ENCODE measurements around the gene DOLK.

Gene DOLK

DNA sequence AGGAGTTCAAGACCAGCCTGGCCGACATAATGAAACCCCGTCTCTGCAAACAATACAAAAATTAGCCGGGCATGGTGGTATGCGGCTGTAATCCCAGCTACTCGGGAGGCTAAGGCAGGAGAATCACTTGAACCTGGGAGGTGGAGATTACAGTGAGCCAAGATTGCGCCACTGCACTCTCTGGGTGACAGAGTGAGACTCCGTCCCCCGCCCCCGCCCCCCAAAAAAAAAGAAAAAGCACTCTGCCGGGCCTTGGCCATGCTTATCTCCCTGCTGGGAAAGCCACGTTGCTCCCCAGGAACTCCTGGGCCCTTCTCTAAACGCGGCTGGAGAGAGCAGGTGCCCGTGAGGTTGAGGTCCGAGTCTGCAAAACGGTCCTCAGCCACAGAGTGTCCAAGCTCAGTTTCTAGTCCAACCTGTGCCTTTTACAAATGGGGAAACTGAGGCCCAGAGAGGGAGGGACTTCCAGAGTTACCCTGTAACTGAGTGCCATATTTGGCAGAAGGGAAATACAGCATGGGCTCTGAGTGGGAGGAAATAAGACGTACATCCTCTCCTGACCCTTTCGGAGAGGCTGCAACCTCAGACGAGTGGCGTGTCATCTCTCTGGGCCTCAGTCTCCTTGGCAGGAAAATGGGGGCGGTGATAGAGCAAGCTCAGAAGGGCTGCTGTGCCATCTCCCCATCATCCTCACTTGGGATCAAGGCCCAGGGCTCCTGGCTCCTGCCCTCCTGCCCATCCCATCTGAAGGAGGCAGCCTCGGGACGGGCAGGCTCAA lies 33.2 kb downstream of the DOLK start:
- DNase-seq (ENCODE audit: extremely low read depth, low read depth), result no peak
- no peak overlapping the region for H3K4me3 ChIP-seq (replicated peaks; ENCODE audit: low read depth, low read length)
- TF ChIP-seq, protein P1, sequence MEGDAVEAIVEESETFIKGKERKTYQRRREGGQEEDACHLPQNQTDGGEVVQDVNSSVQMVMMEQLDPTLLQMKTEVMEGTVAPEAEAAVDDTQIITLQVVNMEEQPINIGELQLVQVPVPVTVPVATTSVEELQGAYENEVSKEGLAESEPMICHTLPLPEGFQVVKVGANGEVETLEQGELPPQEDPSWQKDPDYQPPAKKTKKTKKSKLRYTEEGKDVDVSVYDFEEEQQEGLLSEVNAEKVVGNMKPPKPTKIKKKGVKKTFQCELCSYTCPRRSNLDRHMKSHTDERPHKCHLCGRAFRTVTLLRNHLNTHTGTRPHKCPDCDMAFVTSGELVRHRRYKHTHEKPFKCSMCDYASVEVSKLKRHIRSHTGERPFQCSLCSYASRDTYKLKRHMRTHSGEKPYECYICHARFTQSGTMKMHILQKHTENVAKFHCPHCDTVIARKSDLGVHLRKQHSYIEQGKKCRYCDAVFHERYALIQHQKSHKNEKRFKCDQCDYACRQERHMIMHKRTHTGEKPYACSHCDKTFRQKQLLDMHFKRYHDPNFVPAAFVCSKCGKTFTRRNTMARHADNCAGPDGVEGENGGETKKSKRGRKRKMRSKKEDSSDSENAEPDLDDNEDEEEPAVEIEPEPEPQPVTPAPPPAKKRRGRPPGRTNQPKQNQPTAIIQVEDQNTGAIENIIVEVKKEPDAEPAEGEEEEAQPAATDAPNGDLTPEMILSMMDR (IDR thresholded peaks at IDR 0.05; ENCODE audit: low read depth, low read length, missing control alignments), result no peak

DNA sequence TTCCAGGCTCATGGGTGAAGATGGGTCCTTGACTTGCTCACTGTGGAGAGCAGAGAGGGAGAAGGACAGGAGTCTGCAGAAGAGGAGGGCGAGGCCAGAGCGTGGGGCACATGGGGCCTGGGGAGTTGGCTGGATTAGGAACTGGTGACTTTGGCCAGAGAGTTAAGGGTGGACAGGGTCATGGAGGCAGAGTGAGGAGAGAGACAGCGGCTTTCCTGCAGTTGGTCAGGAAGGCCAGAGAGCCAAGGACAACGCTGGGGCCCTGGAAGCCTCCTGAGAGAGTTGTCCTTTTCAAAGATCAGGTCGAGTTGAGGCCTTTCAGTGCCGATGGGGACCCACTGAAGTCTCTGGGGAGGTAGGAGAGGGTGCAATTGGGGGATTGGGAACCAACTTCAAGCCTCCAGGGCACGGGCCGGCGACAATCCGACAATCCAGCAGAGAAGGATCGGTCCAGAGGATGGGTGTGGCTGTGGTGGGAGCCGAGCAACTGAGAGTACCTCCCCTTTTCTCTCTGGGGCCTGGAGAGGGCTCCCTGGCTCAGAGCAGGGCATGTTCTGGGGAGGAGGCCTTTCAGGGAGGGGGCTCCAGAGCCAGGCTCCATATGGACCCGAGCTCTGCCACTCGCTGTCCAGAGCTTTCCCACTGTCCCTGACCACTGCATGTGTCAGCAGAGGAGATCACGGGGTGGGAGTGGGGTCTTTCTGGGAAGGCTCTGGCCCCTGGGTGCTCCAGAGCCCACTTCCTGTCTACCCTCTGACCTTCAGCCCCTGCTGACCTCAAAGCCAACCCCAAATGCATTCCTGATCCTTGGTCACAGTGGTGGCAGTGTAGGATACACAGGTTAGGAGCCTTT lies 34.1 kb downstream of the DOLK start:
- no peak for DNase-seq (ENCODE audit: extremely low read depth, low read depth)
- TF ChIP-seq, protein P1 (IDR thresholded peaks at IDR 0.05; ENCODE audit: low read depth, low read length, missing control alignments), result no peak
- no peak overlapping the region for H3K4me3 ChIP-seq (replicated peaks; ENCODE audit: low read depth, low read length)

DNA sequence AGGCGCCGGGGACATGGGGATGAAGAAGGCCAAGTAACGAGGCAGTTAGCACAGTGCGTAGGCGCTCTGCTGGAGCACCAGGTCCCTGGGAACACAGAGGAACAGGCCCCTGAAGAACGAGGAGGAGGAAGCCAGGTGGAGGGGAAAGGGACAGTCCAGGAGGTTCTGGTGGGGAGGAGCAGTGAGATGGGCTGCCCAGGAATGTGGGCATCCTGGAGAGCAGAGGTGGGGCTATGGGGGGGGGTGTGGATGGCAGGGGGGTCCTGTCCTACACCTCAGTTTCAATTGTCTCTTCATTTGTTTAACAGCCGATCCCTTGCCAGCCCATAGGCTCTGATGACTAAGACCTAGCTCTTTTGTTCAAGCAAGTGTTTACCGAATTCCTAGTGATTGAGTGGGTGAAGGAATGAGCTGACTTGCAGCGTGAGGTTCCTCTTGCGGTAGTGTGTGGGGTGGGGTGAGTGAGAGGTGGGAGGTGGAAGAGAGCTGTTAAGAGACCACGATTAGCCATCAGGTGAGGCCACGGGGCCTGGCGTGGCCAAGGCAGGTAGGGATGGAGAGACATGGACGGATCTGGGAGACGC lies 35.0 kb downstream of the DOLK start:
- no peak overlapping the region for H3K4me3 ChIP-seq (replicated peaks; ENCODE audit: low read depth, low read length)
- TF ChIP-seq, protein P1 (IDR thresholded peaks at IDR 0.05; ENCODE audit: low read depth, low read length, missing control alignments), result no peak
- no peak for DNase-seq (ENCODE audit: extremely low read depth, low read depth)

DNA sequence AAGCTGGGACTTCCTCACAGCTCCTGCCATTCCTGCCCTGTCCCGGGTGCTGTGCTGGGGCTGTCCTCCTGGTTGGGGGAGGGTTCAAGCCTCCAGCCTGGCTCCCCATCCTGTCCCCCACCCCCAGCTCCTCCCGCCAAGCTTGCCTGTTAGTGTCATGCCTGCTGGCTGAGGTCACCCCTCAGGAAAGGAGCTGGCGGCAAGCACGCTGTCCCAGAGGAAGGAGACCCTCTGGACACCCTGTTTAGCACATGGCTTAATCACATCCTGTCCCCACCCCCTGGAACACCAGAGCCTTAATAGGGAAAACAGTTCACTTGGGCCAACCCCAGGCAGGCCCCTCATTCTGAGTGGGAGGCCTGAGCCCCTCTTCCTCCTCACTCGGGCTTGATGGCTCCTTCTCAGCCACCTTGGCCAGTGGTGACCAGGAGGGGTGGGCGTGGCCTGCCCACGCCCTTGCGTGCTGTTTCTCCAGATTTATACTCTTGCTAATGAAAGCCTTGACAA lies 35.8 kb downstream of the DOLK start:
- TF ChIP-seq, protein P1 (IDR thresholded peaks at IDR 0.05; ENCODE audit: low read depth, low read length, missing control alignments), result no peak
- no peak overlapping the region for H3K4me3 ChIP-seq (replicated peaks; ENCODE audit: low read depth, low read length)
- DNase-seq (ENCODE audit: extremely low read depth, low read depth), result no peak

DNA sequence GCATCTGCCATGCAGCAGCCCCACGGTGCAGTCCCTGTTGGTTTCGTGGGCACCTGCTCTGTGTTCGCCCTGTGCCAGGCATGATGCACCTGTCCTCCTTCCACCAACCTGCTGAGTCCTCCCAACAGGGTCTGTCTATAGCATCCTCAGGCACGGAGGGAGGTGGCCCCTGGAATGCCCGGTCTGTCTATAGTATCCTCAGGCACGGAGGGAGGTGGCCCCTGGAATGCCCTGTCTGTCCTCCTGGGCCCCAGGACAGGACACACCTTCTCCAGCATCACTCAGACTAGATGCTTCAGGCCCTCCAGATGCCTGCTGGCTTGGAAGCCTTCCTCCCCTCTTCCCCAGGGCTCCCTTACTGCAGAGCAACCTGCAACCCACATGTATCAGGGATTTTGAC lies 36.5 kb downstream of the DOLK start:
- DNase-seq (ENCODE audit: extremely low read depth, low read depth), result no peak
- TF ChIP-seq, protein P1 (IDR thresholded peaks at IDR 0.05; ENCODE audit: low read depth, low read length, missing control alignments), result no peak
- no peak overlapping the region for H3K4me3 ChIP-seq (replicated peaks; ENCODE audit: low read depth, low read length)

DNA sequence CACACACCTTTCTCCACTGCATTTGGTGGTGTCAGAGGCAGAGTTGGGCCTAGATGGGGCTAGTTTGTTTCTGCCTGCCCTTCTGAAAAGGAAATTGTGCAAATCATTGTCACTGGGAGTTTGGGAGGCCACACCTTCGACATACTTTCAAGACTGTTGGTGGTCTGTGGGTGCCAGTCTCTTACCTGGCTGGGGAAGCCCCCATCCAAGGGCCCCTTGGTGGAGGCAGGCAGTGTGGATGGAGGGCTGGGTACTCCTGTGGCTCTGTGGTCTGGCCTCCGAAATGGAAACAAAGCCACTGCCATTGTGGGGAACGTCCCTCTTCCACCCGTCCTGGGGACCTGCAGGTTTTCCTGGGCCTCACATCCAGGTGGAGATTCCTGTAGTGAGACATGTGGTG lies 37.5 kb downstream of the DOLK start:
- H3K4me3 ChIP-seq (replicated peaks; ENCODE audit: low read depth, low read length), result no peak overlapping the region
- DNase-seq (ENCODE audit: extremely low read depth, low read depth), result no peak
- TF ChIP-seq, protein P1 (IDR thresholded peaks at IDR 0.05; ENCODE audit: low read depth, low read length, missing control alignments), result no peak

Data from HFF-Myc (cell line).